T-helper 22 cell (primary cell): ENCODE results near the gene PJA2.

Source experiments
- DNase-seq: peaks from one replicate; pipeline ENCODE4 v3.0.0-alpha.2; 2020; ENCODE audit warnings: low read depth

Gene PJA2

GRCh38 chr5:109350537-109351270 is 59.1 kb downstream of the PJA2 start:
- DNase-seq, result no peak

- DNase-seq, result no peak
Measured at GRCh38 chr5:109349388-109349787, 60.4 kb downstream of the PJA2 start.

- DNase-seq, result no peak
Measured at GRCh38 chr5:109347252-109347888, 62.4 kb downstream of the PJA2 start.

GRCh38 chr5:109345699-109346098 is 64.1 kb downstream of the PJA2 start:
- no peak for DNase-seq

GRCh38 chr5:109340351-109340750 is 69.4 kb downstream of the PJA2 start:
- no peak for DNase-seq

GRCh38 chr5:109335114-109335513 is 74.7 kb downstream of the PJA2 start:
- DNase-seq, result no peak

- no peak for DNase-seq
Measured at GRCh38 chr5:109334056-109334455, 75.7 kb downstream of the PJA2 start.

- DNase-seq, result no peak
Measured at GRCh38 chr5:109329333-109330237, 80.2 kb downstream of the PJA2 start.

- DNase-seq, result no peak
Measured at GRCh38 chr5:109328626-109329025, 81.1 kb downstream of the PJA2 start.

GRCh38 chr5:109327570-109327969 is 82.2 kb downstream of the PJA2 start:
- DNase-seq, result no peak

- DNase-seq, result no peak
Measured at GRCh38 chr5:109326919-109327318, 82.9 kb downstream of the PJA2 start.

- DNase-seq, result no peak
Measured at GRCh38 chr5:109325456-109325855, 84.3 kb downstream of the PJA2 start.

- no peak for DNase-seq
Measured at GRCh38 chr5:109324931-109325330, 84.8 kb downstream of the PJA2 start.

GRCh38 chr5:109324351-109324750 is 85.4 kb downstream of the PJA2 start:
- DNase-seq, result no peak

GRCh38 chr5:109322694-109323093 is 87.1 kb downstream of the PJA2 start:
- no peak for DNase-seq

GRCh38 chr5:109319351-109319750 is 90.4 kb downstream of the PJA2 start:
- no peak for DNase-seq

GRCh38 chr5:109318455-109319108 is 91.2 kb downstream of the PJA2 start:
- DNase-seq, result no peak

GRCh38 chr5:109316634-109317033 is 93.1 kb downstream of the PJA2 start:
- no peak for DNase-seq

- no peak for DNase-seq
Measured at GRCh38 chr5:109315245-109315644, 94.5 kb downstream of the PJA2 start.

- no peak for DNase-seq
Measured at GRCh38 chr5:109313127-109313526, 96.6 kb downstream of the PJA2 start.

- DNase-seq, result no peak
Measured at GRCh38 chr5:109312695-109313094, 97.1 kb downstream of the PJA2 start.

- DNase-seq, result no peak
Measured at GRCh38 chr5:109310315-109310714, 99.5 kb downstream of the PJA2 start.
